ENCODE data around the gene ANTKMT. TPM values are rescaled to one million over a fixed set of nuclear protein-coding genes. Genes with fewer than 3 reads are reported as not detected.

Gene ANTKMT
- polyA plus RNA-seq, 1 donor from 2014 or later, result 73.4 TPM

DNA sequence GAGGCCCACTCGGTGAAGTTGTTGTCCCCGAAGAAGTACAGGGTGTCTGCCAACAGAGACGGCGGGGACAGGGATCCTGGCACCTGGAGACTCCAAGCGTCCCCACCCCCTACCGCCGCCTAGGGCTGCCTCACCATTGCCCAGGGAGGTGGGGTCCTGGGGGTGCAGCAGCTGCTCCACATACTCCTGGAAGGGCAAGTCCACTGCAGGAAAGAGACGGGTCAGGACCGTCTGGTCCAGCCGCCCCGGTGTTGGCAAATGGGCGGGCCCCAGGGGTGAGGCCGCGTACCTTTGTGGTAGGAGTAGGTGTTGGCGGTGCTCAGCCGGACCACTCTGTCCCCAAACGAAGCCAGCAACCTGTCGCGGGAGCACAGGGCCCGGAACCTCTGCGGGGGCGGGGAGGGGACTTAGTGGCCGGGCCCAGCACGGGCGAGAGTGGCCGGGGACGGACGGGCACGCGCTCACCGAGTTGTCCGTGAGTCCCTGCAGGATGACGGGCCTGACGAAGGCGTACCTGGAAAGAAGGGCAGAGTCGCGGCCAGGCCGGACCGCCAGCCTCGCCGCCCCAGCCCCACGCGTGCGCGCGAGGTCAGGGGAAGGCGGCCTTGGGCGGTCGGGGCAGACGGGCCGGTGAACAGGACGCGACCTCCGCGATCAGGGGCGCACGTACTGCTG is 37.4 kb upstream of the ANTKMT start:
- H3K9me2 ChIP-seq (ENCODE audit: insufficient read depth, low read length), result no peaks in the 10 kb centered on the region
- peak overlapping the region; percentile 71 for H3K4me3 ChIP-seq (ENCODE audit: low read length)
- peaks cover 6% of the 10 kb centered on the region for H4K20me1 ChIP-seq (ENCODE audit: insufficient read depth)
- H3F3A ChIP-seq (ENCODE audit: insufficient read depth, low read length, poor library complexity, severe bottlenecking), result no peaks in the 10 kb centered on the region
- no peak overlapping the region for H3K27ac ChIP-seq (ENCODE audit: low read length)
- H3K9me3 ChIP-seq (ENCODE audit: low read length), result no peaks in the 10 kb centered on the region
- peaks cover 20% of the 10 kb centered on the region for H3K79me2 ChIP-seq (replicated peaks; ENCODE audit: insufficient read depth, low read length)
- H3K4me2 ChIP-seq (ENCODE audit: low read length), result no peak overlapping the region
- H2AFZ ChIP-seq (ENCODE audit: low read depth, low read length), result no peak overlapping the region
- H3K36me3 ChIP-seq (ENCODE audit: insufficient read depth, low read length), result no peaks in the 10 kb centered on the region
- peak overlapping the region; percentile 52 for H3K9ac ChIP-seq (ENCODE audit: low read length)
- no peaks in the 10 kb centered on the region for H3K27me3 ChIP-seq (ENCODE audit: insufficient read depth, low read depth, low read length)
- TF ChIP-seq SMC3 (conservative IDR thresholded peaks at IDR 0.05; ENCODE audit: poor library complexity) (no peak), EZH2 (IDR thresholded peaks at IDR 0.05; ENCODE audit: borderline replicate concordance, insufficient read depth, low read length, poor library complexity, severe bottlenecking) (no peak), POLR2AphosphoS5 (IDR thresholded peaks at IDR 0.05) (no peak), TAF1 (IDR thresholded peaks at IDR 0.05; ENCODE audit: low read depth) (no peak), EP300 (conservative IDR thresholded peaks at IDR 0.05; ENCODE audit: poor library complexity, severe bottlenecking) (no peak), RAD21 (conservative IDR thresholded peaks at IDR 0.05) (no peak), MXI1 (conservative IDR thresholded peaks at IDR 0.05; ENCODE audit: poor library complexity, severe bottlenecking) (no peak)
- TF ChIP-seq, protein P1, sequence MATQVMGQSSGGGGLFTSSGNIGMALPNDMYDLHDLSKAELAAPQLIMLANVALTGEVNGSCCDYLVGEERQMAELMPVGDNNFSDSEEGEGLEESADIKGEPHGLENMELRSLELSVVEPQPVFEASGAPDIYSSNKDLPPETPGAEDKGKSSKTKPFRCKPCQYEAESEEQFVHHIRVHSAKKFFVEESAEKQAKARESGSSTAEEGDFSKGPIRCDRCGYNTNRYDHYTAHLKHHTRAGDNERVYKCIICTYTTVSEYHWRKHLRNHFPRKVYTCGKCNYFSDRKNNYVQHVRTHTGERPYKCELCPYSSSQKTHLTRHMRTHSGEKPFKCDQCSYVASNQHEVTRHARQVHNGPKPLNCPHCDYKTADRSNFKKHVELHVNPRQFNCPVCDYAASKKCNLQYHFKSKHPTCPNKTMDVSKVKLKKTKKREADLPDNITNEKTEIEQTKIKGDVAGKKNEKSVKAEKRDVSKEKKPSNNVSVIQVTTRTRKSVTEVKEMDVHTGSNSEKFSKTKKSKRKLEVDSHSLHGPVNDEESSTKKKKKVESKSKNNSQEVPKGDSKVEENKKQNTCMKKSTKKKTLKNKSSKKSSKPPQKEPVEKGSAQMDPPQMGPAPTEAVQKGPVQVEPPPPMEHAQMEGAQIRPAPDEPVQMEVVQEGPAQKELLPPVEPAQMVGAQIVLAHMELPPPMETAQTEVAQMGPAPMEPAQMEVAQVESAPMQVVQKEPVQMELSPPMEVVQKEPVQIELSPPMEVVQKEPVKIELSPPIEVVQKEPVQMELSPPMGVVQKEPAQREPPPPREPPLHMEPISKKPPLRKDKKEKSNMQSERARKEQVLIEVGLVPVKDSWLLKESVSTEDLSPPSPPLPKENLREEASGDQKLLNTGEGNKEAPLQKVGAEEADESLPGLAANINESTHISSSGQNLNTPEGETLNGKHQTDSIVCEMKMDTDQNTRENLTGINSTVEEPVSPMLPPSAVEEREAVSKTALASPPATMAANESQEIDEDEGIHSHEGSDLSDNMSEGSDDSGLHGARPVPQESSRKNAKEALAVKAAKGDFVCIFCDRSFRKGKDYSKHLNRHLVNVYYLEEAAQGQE (IDR thresholded peaks at IDR 0.05; ENCODE audit: borderline replicate concordance), result no peak
- TF ChIP-seq, protein P2, sequence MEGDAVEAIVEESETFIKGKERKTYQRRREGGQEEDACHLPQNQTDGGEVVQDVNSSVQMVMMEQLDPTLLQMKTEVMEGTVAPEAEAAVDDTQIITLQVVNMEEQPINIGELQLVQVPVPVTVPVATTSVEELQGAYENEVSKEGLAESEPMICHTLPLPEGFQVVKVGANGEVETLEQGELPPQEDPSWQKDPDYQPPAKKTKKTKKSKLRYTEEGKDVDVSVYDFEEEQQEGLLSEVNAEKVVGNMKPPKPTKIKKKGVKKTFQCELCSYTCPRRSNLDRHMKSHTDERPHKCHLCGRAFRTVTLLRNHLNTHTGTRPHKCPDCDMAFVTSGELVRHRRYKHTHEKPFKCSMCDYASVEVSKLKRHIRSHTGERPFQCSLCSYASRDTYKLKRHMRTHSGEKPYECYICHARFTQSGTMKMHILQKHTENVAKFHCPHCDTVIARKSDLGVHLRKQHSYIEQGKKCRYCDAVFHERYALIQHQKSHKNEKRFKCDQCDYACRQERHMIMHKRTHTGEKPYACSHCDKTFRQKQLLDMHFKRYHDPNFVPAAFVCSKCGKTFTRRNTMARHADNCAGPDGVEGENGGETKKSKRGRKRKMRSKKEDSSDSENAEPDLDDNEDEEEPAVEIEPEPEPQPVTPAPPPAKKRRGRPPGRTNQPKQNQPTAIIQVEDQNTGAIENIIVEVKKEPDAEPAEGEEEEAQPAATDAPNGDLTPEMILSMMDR (IDR thresholded peaks at IDR 0.05; ENCODE audit: poor library complexity, severe bottlenecking), result no peak

- Histone ChIP-seq H3K27ac (ENCODE audit: low read length) (peak within 1 kb of the TSS; percentile 61), H3K9me2 (ENCODE audit: insufficient read depth, low read length) (no peaks in the 10 kb centered on the region), H2AFZ (ENCODE audit: low read depth, low read length) (peak within 1 kb of the TSS; percentile 4), H3K4me2 (ENCODE audit: low read length) (no peak within 1 kb of the TSS), H3K9ac (ENCODE audit: low read length) (peak within 1 kb of the TSS; percentile 52), H3K9me3 (ENCODE audit: low read length) (no peaks in the 10 kb centered on the region), H3K36me3 (ENCODE audit: insufficient read depth, low read length) (no peaks in the 10 kb centered on the region), H3K4me3 (ENCODE audit: low read length) (peak within 1 kb of the TSS; percentile 71), H4K20me1 (ENCODE audit: insufficient read depth) (peaks cover 6% of the 10 kb centered on the region), H3K27me3 (ENCODE audit: insufficient read depth, low read depth, low read length) (no peaks in the 10 kb centered on the region), H3K79me2 (replicated peaks; ENCODE audit: insufficient read depth, low read length) (peaks cover 21% of the 10 kb centered on the region), H3F3A (ENCODE audit: insufficient read depth, low read length, poor library complexity, severe bottlenecking) (no peaks in the 10 kb centered on the region)
- TF ChIP-seq, protein P2 (IDR thresholded peaks at IDR 0.05; ENCODE audit: poor library complexity, severe bottlenecking), result peak; percentile 7
- TF ChIP-seq MXI1 (conservative IDR thresholded peaks at IDR 0.05; ENCODE audit: poor library complexity, severe bottlenecking) (peak; percentile 86), POLR2AphosphoS5 (IDR thresholded peaks at IDR 0.05) (peak; percentile 55), RAD21 (conservative IDR thresholded peaks at IDR 0.05) (no peak), SMC3 (conservative IDR thresholded peaks at IDR 0.05; ENCODE audit: poor library complexity) (no peak), TAF1 (IDR thresholded peaks at IDR 0.05; ENCODE audit: low read depth) (no peak), EP300 (conservative IDR thresholded peaks at IDR 0.05; ENCODE audit: poor library complexity, severe bottlenecking) (peak; percentile 55), EZH2 (IDR thresholded peaks at IDR 0.05; ENCODE audit: borderline replicate concordance, insufficient read depth, low read length, poor library complexity, severe bottlenecking) (no peak)
- TF ChIP-seq, protein P1 (IDR thresholded peaks at IDR 0.05; ENCODE audit: borderline replicate concordance), result no peak
Measured at GRCh38 chr16:684071-684794, 36.7 kb upstream of the ANTKMT start, which contains the start of gene JMJD8. Gene JMJD8 (minus strand): TSS chr16:684334. CDS start chr16:684319, 15 bp downstream.
